Umbilical cord (tissue), 2 donors: Measurements from ENCODE around the gene CEP104. TPM values are rescaled to one million over a fixed set of nuclear protein-coding genes. Genes with fewer than 3 reads are reported as not detected.

ENCODE experiments used
- DNase-seq: peaks from one replicate; pipeline ENCODE4 v3.0.0-alpha.2; 2015; ENCODE audit warnings: low spot score
- total RNA-seq: library from RNA; depleted of rRNA; stranded (reverse); fragments of >200 nt; gene quantifications from one replicate; pipeline ENCODE4 v1.2.3, GENCODE V29; 2014; ENCODE audit warnings: low replicate concordance; ENCODE audit not compliant: insufficient read depth

Gene CEP104
- 61.9 TPM for total RNA-seq

DNA sequence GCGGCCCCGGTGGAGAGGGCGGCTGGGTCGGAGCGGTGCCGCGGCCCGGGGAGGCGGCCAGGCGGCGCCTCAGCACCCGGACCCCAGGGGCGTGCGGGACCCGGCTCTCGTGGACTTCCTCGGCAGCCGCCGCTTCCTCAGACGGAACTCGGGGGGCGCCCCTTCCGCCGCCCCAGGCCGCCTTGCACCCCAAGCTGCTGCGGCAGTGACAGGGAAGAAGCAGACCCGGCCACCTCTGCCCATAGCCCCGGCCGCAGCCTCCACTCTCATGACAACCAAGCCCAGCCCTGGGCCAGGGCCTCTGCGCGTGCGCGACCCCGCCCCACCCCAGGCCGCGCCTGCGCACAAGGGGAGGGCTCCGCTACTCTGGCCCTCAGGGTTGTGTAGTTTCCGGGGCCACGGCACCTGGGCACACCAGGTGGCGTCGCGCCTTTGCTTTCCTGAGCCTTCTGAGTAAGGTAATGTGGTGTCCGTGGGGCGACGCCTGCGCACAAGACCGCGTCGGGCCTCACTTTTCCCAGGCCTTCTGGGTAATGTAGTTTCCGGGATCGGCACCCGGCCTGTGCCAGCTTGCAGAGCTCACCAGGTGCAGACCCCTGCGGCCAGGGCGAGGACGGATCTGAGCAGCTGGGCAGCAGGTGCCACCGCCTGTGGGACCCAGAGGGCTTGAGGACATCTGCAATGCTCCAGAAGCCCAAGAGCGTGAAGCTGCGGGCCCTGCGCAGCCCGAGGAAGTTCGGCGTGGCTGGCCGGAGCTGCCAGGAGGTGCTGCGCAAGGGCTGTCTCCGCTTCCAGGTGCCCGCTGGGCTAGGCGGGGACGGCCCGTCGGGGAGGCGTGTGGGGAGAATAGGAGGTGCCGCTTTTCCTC lies at the start of gene CEP104, which contains the start of gene DFFB:
Gene CEP104 (minus strand): TSS at position 289 of the 868 bp plus-strand sequence. CDS start 4,804 bp downstream, outside the sequence.
Gene DFFB (plus strand): TSS at position 554 of the 868 bp plus-strand sequence. CDS start 128 bp downstream, at position 682.
- peak; percentile 91 for DNase-seq

DNA sequence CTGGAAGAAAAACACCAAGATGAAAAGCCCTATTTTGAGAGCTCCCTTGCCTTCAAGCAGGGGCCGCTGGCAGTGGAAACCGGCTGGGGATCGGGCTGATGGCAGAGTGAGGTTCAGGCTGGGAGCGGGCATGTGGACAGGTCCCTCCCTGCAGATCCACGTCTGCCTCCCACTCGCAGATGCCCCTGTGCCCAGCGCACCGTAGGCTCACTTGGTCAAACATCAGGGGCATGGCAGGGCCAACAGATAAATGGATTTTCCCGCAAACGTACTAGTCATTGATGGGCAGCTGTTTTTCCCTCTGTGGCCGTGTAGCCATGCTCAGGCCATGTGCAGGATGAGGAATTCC lies 49.6 kb upstream of the CEP104 start:
- DNase-seq: no peak

DNA sequence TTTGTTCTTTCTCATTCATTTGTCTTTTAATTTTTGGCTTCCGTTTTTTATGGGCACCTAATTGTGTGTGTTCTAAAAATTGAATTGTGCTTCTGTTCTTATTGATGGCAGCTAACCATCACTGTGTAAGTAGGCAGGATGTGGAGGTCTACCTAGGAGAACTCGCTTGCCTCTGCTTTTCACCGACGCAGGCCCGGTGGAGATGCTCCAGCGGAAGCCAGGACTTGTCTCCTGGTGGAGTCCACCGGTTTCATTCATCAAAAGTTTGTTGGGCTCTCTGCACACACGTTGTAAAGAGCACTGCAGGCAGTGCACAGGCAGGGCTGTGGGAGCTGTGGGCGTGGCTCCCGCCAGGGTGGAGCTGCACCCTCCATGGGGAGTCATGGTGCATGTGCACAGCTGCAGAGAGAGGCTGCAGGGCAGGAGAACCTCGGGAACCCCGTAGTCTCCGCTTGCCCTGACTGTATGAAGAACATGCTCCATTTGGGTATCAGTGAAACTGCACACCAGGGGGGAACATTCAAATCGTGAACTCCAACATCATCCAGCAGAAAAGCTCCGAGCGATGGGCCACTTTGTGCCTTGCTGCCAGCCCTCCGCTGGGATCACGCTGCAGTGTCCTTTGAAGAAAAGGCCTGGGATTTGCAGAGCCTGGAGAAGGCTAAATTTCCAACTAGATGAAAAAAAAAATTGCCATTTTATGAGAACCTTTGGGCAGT lies 49.1 kb upstream of the CEP104 start:
- DNase-seq: no peak

DNA sequence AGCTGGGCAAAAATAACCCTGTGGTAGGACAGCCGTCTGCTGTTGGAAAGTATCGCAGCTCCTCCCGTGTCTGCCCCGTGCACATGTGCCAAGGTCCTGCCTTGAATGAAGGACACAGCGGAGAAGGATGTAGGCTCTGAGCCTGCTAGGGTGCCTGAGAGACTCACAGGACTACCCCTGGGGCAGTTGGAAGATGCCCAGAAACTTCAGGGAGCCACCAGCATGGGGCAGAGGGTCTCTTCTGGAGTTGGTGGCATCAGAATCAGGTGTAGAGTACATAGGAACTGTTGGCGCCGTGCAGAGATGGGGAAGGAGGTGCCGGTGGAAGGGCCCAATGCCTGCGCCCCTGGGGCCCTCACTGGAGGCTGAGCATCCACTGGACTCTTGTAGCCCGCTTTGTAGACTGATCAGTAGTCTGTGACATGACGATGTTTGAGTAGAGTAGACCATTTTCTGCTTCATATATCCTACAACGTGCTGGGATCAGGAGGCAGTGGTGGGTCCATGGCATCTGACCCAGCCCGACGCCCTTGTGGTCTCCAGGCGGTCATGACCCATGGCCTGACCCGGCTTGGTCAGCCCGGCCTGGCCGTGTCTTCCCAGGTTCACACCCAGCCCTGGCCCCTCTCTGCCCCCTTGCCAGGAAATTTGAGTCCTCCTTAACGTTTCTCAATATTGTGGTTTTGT lies 48.4 kb upstream of the CEP104 start:
- no peak for DNase-seq

DNA sequence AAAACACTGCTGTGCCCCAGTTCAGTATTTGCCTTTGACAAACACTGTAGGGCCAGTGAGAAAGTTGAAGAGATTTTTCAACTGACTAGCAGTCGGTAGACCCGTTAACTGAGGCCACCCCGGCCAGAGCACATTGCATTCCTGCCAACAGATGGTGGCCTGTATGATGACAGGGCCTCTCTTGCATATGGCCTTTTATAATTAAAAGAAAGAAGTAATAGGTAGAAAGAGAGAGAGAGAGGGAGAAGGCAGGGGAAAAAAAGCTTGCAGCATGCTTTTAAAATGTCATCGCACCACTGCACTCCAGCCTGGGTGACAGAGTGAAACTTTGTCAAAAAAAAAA lies 47.8 kb upstream of the CEP104 start:
- no peak for DNase-seq

DNA sequence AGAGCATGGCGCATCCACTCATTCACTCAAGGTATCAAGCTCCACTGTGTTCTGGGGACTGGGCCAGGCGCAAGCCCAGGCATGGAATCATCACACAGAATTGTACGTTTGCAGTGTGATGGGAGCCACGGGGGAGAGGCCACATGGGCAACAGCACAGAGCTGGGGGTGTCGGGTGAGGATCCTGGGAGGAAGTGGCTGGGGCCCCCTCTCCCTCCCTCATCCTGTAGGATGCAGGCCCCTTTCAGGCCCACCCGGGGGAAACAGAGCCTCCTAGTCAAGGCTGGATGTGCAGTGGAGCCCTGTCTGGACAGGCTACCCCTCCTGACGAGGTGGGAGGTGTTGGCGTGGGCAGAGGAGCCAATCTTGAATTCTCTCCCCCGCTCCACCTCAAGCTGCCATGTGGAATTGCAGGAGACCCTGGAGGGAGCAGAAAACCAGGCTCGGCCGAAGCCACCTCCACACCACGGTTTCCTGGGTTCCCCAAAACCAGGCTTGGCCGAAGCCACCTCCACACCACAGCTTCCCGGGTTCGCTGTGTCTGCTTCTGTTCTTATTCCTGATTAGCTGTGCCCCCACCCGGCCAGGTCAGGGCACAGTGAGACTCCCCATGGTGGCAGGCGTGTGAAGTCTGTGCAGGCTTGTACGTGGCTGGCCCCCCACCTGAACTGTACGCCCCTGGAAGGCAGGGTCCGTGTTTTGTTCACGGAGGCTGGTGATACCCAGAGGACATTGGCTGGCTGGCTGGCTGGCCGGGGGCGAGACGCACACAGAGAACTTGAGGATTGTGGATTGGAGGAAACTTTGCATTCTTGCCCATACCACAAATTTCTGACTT lies 47.2 kb upstream of the CEP104 start:
- DNase-seq: no peak

DNA sequence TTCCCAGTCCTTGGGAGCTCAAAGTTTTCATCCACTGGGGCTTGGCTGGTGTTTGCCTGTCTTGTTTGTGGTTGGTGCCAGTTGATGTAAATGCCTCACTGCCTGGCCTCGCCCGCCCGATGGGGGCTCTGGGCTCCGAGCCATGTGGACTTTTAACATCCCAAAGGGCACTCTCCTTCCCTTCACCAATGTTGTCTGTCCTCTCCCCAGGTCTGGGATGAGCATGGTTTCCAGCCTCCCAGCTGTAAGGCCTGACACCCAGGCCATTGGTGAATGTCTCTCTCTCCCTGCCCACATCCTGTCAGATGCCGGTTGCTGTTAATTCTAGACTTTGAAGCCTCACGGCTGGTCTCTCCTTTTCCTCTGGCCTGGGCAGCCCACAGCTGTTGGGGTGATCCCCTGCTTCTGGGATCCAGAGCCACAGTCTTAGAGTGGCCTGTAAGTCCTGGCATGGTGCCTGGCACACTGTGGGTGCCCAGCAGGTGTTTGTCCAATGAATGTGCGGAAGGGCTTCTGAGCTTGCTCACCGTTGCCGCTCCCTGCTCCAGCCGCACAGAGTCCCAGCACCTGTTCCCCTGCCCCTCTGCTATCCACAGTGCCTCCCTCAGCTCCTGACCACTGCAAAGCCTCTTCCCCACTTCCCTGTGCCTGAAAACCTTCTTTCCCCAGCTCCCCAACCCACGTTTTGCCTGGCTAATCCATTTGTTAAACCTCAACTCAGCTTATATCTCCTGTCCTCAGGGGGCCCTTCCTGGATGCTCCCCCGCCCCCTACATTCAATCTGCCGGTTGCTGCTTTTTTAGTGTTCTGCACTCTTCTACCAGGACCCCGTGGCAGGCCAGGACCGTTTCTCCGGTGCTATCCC lies 46.4 kb upstream of the CEP104 start:
- DNase-seq: no peak

GRCh38 chr1:3902571-3903091 lies 45.6 kb upstream of the CEP104 start:
- no peak for DNase-seq

DNA sequence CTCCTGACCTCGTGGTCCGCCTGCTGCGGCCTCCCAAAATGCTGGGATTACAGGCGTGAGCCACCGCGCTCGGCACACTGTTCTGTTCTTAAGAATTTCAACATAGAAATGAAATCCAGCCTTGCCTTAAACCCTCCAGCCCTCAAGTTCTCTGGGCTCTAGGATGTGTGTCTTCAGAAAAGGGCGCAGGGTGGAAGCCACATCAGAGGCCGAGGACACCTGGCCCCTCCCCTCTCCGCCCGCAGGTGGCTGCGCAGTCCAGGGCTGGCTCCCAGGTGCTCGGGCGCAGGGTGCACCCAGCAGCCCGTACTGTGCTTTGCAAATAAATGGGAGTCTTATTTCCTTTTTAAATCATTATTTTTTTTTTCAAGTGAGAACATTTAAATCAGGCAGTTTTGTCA lies 45.1 kb upstream of the CEP104 start:
- DNase-seq: no peak

- peak; percentile 98 for DNase-seq
Observed at GRCh38 chr1:3900969-3901529, 44.0 kb upstream of the CEP104 start.

GRCh38 chr1:3900150-3900968 lies 43.3 kb upstream of the CEP104 start, which contains the start of gene C1orf174:
TSS of gene C1orf174 (minus strand) at chr1:3900272. CDS start at chr1:3900186, 86 bp downstream.
- DNase-seq: peak; percentile 100

- no peak for DNase-seq
Observed at GRCh38 chr1:3899754-3900149, 42.7 kb upstream of the CEP104 start.

GRCh38 chr1:3898994-3899753 lies 42.2 kb upstream of the CEP104 start:
- DNase-seq: no peak

GRCh38 chr1:3898475-3898735 lies 41.4 kb upstream of the CEP104 start:
- no peak for DNase-seq

- no peak for DNase-seq
Observed at GRCh38 chr1:3896396-3897000, 39.5 kb upstream of the CEP104 start.

DNA sequence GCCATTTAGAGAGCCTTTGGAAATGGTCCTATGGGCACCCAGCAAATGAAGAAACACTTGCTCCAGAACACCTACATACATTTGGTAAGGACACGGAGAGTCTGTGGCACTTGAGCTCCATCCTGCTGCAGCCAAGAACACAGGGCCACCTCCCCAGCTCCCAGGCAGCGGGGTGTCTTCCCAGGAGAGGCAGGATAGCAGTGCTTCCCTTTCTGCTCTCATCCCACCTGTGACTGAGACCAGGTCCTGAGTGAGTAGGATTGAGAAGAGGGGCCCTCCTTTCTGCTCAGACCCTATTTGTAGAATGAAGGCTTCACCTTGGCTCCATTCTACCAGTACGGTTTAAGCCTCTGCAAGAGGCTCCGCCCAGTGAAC lies 38.9 kb upstream of the CEP104 start:
- DNase-seq: no peak

DNA sequence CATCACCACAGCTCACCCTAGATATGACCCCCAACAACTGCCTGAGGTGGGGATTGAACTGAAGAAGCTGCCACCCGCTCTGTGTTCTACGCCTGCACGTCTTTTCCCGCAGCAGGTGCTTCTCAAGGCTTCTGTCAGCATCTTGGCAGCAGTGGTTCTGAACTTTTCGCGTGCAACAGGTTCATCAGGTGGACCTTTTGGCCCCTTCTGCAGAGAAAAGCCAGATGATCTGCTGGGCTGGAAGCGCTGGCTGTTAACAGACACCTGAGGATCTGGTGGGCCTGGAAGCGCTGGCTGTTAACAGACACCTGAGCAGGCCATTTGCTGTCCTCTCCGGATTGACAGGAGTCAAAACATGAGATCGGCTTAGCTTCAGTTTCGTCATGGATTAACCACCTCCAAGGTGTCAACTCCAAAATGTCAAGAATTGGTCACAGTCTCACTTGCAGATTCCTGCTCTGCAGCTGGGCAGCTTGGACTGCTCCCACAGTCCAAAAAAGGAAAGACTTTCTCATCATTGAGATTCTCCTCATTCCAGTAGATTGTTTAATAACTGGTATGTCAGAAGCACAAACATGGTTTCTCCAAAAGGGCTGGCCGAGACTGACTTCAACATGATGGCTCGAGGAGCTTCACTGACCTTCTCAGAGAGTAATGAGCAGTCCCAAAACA lies 38.4 kb upstream of the CEP104 start:
- DNase-seq: no peak
